Measurements from ENCODE around the gene KLF16. TPM values are rescaled to one million over a fixed set of nuclear protein-coding genes. Genes with fewer than 3 reads are reported as not detected.
A peak's percentile ranks its signal among the peaks of the same experiment; 100 is the strongest.

Gene KLF16
- total RNA-seq, 1 donor, result 10.4 TPM

GRCh38 chr19:1863638-1864479 lies 480 bp upstream of the KLF16 start:
- no peak for TF ChIP-seq CTCF (IDR thresholded peaks at IDR 0.05; ENCODE audit: insufficient read depth, low read depth, low read length)
- peak overlapping the region; percentile 81 for H3K4me3 ChIP-seq (ENCODE audit: low read depth, low read length)
- DNase-seq (ENCODE audit: low read depth), result peak; percentile 96

GRCh38 chr19:1862424-1863327 lies 703 bp downstream of the KLF16 start:
- DNase-seq (ENCODE audit: low read depth), result no peak
- peak overlapping the region; percentile 80 for H3K4me3 ChIP-seq (ENCODE audit: low read depth, low read length)
- no peak for TF ChIP-seq CTCF (IDR thresholded peaks at IDR 0.05; ENCODE audit: insufficient read depth, low read depth, low read length)

GRCh38 chr19:1862068-1862423 lies 1.3 kb downstream of the KLF16 start:
- H3K4me3 ChIP-seq (ENCODE audit: low read depth, low read length), result peak overlapping the region; percentile 80
- no peak for TF ChIP-seq CTCF (IDR thresholded peaks at IDR 0.05; ENCODE audit: insufficient read depth, low read depth, low read length)
- no peak for DNase-seq (ENCODE audit: low read depth)

GRCh38 chr19:1861599-1862031 lies 1.8 kb downstream of the KLF16 start:
- no peak for DNase-seq (ENCODE audit: low read depth)
- peak overlapping the region; percentile 80 for H3K4me3 ChIP-seq (ENCODE audit: low read depth, low read length)
- no peak for TF ChIP-seq CTCF (IDR thresholded peaks at IDR 0.05; ENCODE audit: insufficient read depth, low read depth, low read length)

- TF ChIP-seq CTCF (IDR thresholded peaks at IDR 0.05; ENCODE audit: insufficient read depth, low read depth, low read length), result no peak
- H3K4me3 ChIP-seq (ENCODE audit: low read depth, low read length), result peak overlapping the region; percentile 80
Measured at GRCh38 chr19:1860821-1861598, 2.4 kb downstream of the KLF16 start.

GRCh38 chr19:1860042-1860775 lies 3.2 kb downstream of the KLF16 start:
- H3K4me3 ChIP-seq (ENCODE audit: low read depth, low read length), result peak overlapping the region; percentile 18
- no peak for TF ChIP-seq CTCF (IDR thresholded peaks at IDR 0.05; ENCODE audit: insufficient read depth, low read depth, low read length)
- DNase-seq (ENCODE audit: low read depth), result peak; percentile 78

More at GRCh38 chr19:1860821-1861598, 2.4 kb downstream of the KLF16 start:
- no peak for DNase-seq (ENCODE audit: low read depth)
